Measurements from ENCODE around the gene RYR3.

RYR3 gene

DNA sequence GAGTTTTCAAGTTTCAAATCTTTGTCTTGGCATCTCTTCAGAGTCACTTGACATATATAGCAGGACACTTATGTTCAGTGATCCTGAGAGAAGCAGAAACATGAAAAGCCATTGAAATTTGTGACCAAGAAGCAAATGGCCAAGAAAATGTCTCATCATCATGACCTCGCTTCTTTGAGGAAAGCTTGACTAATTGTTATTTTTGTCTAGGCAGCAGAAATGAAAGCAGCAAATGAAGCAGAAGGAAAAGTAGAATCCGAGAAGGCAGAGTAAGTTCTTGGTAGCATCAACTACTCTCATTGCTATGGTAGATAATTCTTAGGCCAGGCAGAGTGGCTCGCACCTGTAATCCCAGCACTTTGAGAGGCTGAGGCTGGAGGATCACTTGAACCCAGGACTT lies 529.8 kb downstream of the RYR3 start:
- WGBS (ENCODE audit: insufficient coverage) = 100% methylated on average over 2 of the region's 3 CpGs
- POLR2A ChIA-PET = no interaction called here
- no peaks in the 10 kb centered on the region for H3K27me3 ChIP-seq (replicated peaks in 2 of 5; ENCODE audit: control insufficient read depth in 4 of 5, insufficient read depth in 5 of 5, low read length in 4 of 5)
- CTCF ChIA-PET = no interaction called here
- H3K27ac ChIP-seq (ENCODE audit: insufficient read depth in 1 of 2, low read depth in 1 of 2, low read length in 2 of 2, poor library complexity in 1 of 2, severe bottlenecking in 2 of 2) = no peak overlapping the region
- no peak for DNase-seq
- H3K36me3 ChIP-seq (ENCODE audit: control insufficient read depth in 4 of 4, insufficient read depth in 4 of 4, low read length in 3 of 4) = peaks cover 0 to 6% (median 0%) of the 10 kb centered on the region in 4 experiments
- no peaks in the 10 kb centered on the region for H3K4me1 ChIP-seq (ENCODE audit: control extremely low read depth in 1 of 4, control insufficient read depth in 4 of 4, insufficient read depth in 4 of 4, low read length in 3 of 4)
- no peaks in the 10 kb centered on the region for H3K9me3 ChIP-seq (ENCODE audit: control extremely low read depth in 1 of 5, control insufficient read depth in 4 of 5, insufficient read depth in 2 of 5, low read depth in 1 of 5, low read length in 4 of 5)
- H3K4me3 ChIP-seq (ENCODE audit: control insufficient read depth in 1 of 7, extremely low read depth in 1 of 7, insufficient read depth in 4 of 7, low read depth in 2 of 7, low read length in 6 of 7) = no peak overlapping the region

DNA sequence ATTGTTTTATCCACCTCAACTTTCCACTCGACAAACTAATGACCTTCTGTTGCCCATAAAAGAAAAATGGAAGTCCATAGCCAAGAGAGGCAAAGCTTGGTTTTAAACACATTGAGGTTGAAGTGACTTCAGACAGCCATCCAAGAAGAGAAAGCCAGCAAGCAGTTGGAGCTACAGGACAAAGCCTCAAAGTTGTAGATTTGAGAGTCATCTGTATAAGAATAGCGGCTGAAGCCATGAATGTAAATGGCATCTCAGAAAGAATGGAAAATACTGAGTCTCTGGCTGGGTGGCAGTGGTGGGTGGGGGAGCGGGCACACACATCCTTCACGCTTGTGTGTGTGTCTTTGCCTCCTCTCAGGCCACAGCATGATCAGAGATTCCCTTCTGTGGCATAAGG lies 533.4 kb downstream of the RYR3 start:
- CTCF ChIA-PET = interaction anchor here (1.0 kb wide), 1 partner anchor 13 kb away, joined by 3 read pairs; no protein-coding TSS in a partner anchor

DNA sequence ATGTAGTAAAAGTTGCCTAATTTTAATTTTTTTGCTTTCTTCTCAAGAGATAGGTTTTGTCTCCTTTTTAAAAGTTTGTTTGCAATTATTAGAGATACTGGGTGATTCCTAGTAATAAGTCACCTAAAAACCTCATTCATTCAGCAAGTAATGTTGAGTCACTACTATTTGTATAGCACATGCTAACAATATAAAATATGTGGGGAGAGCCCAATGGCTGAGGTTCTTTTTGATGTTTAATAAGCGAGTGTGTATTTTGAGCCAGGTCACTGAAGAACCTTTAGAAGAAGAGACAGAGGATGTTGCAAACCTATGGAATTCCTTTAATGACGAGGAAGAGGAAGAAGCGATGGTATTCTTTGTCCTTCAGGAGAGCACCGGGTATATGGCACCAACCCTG lies 533.8 kb downstream of the RYR3 start:
- POLR2A ChIA-PET = no interaction called here
- Histone ChIP-seq H3K36me3 (ENCODE audit: control insufficient read depth in 4 of 4, insufficient read depth in 4 of 4, low read length in 3 of 4) (no peaks in the 10 kb centered on the region), H3K27ac (ENCODE audit: insufficient read depth in 1 of 2, low read depth in 1 of 2, low read length in 2 of 2, poor library complexity in 1 of 2, severe bottlenecking in 2 of 2) (no peak overlapping the region), H3K4me1 (ENCODE audit: control extremely low read depth in 1 of 4, control insufficient read depth in 4 of 4, insufficient read depth in 4 of 4, low read length in 3 of 4) (no peaks in the 10 kb centered on the region), H3K27me3 (replicated peaks in 2 of 5; ENCODE audit: control insufficient read depth in 4 of 5, insufficient read depth in 5 of 5, low read length in 4 of 5) (no peaks in the 10 kb centered on the region), H3K4me3 (ENCODE audit: control insufficient read depth in 1 of 7, extremely low read depth in 1 of 7, insufficient read depth in 4 of 7, low read depth in 2 of 7, low read length in 6 of 7) (no peak overlapping the region), H3K9me3 (ENCODE audit: control extremely low read depth in 1 of 5, control insufficient read depth in 4 of 5, insufficient read depth in 2 of 5, low read depth in 1 of 5, low read length in 4 of 5) (no peaks in the 10 kb centered on the region)
- DNase-seq = no peak
- WGBS (ENCODE audit: insufficient coverage) = 100% methylated on average over 2 of the region's 4 CpGs
- CTCF ChIA-PET = no interaction called here

More for the DNA sequence above, 533.4 kb downstream of the RYR3 start:
- 100% methylated on average over 3 of the region's 4 CpGs for WGBS (ENCODE audit: insufficient coverage)
- POLR2A ChIA-PET = no interaction called here
- no peak for DNase-seq
- Histone ChIP-seq H3K4me3 (ENCODE audit: control insufficient read depth in 1 of 7, extremely low read depth in 1 of 7, insufficient read depth in 4 of 7, low read depth in 2 of 7, low read length in 6 of 7) (no peak overlapping the region), H3K36me3 (ENCODE audit: control insufficient read depth in 4 of 4, insufficient read depth in 4 of 4, low read length in 3 of 4) (no peaks in the 10 kb centered on the region), H3K9me3 (ENCODE audit: control extremely low read depth in 1 of 5, control insufficient read depth in 4 of 5, insufficient read depth in 2 of 5, low read depth in 1 of 5, low read length in 4 of 5) (no peaks in the 10 kb centered on the region), H3K27ac (ENCODE audit: insufficient read depth in 1 of 2, low read depth in 1 of 2, low read length in 2 of 2, poor library complexity in 1 of 2, severe bottlenecking in 2 of 2) (no peak overlapping the region), H3K4me1 (ENCODE audit: control extremely low read depth in 1 of 4, control insufficient read depth in 4 of 4, insufficient read depth in 4 of 4, low read length in 3 of 4) (no peaks in the 10 kb centered on the region), H3K27me3 (replicated peaks in 2 of 5; ENCODE audit: control insufficient read depth in 4 of 5, insufficient read depth in 5 of 5, low read length in 4 of 5) (no peaks in the 10 kb centered on the region)

DNA sequence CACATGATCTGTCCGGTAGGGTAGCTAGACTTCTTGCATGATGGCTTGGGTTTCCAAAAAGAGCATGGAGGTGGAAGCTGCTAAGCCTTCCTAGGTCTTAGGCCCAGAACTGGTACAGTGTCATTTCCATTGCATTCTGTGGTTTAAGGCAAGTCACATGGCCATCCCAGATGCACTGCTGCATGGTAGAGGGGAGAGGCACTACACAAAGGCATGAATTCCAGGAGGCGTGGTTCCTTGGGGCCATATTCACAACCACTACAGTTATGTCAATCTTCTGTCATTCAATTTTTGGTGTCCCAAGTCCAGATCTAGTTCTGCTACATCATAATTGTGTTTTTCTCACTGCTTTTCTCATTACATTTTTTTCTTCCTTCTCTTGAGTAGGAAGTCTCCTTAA lies 535.4 kb downstream of the RYR3 start:
- CTCF ChIA-PET = interaction anchor here (1.5 kb wide), 1 partner anchor 108 kb away, joined by 3 read pairs; no protein-coding TSS in a partner anchor
- 100% methylated on average over 2 of the region's 2 CpGs for WGBS (ENCODE audit: insufficient coverage)
- no peak for DNase-seq
- Histone ChIP-seq H3K27me3 (replicated peaks in 2 of 5; ENCODE audit: control insufficient read depth in 4 of 5, insufficient read depth in 5 of 5, low read length in 4 of 5) (no peaks in the 10 kb centered on the region), H3K27ac (ENCODE audit: insufficient read depth in 1 of 2, low read depth in 1 of 2, low read length in 2 of 2, poor library complexity in 1 of 2, severe bottlenecking in 2 of 2) (no peak overlapping the region), H3K4me3 (ENCODE audit: control insufficient read depth in 1 of 7, extremely low read depth in 1 of 7, insufficient read depth in 4 of 7, low read depth in 2 of 7, low read length in 6 of 7) (no peak overlapping the region), H3K36me3 (ENCODE audit: control insufficient read depth in 4 of 4, insufficient read depth in 4 of 4, low read length in 3 of 4) (no peaks in the 10 kb centered on the region), H3K4me1 (ENCODE audit: control extremely low read depth in 1 of 4, control insufficient read depth in 4 of 4, insufficient read depth in 4 of 4, low read length in 3 of 4) (no peaks in the 10 kb centered on the region), H3K9me3 (ENCODE audit: control extremely low read depth in 1 of 5, control insufficient read depth in 4 of 5, insufficient read depth in 2 of 5, low read depth in 1 of 5, low read length in 4 of 5) (no peaks in the 10 kb centered on the region)
- POLR2A ChIA-PET = no interaction called here

DNA sequence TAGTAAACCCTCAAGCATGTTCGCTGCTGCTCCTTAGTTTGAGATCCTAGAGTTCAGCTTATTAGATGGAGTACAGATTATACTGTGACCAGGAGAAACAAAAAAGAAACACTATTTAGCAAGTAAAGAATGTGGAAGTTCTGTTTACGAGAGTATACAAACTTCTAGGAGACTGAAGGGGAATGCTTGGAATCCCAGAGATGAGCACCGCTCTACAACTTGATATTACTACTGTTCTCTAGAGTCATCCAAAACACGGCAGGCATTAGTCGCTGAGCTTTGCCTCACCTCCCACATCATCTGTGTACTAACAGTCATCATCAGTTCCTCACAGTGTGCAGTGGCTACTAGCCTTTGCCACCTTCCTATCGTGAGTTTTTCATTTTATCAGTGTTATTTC lies 536.1 kb downstream of the RYR3 start:
- 95% methylated on average over 5 of the region's 6 CpGs for WGBS (ENCODE audit: insufficient coverage)
- Histone ChIP-seq H3K9me3 (ENCODE audit: control extremely low read depth in 1 of 5, control insufficient read depth in 4 of 5, insufficient read depth in 2 of 5, low read depth in 1 of 5, low read length in 4 of 5) (no peaks in the 10 kb centered on the region), H3K4me3 (ENCODE audit: control insufficient read depth in 1 of 7, extremely low read depth in 1 of 7, insufficient read depth in 4 of 7, low read depth in 2 of 7, low read length in 6 of 7) (no peak overlapping the region), H3K4me1 (ENCODE audit: control extremely low read depth in 1 of 4, control insufficient read depth in 4 of 4, insufficient read depth in 4 of 4, low read length in 3 of 4) (no peaks in the 10 kb centered on the region), H3K36me3 (ENCODE audit: control insufficient read depth in 4 of 4, insufficient read depth in 4 of 4, low read length in 3 of 4) (no peaks in the 10 kb centered on the region), H3K27me3 (replicated peaks in 2 of 5; ENCODE audit: control insufficient read depth in 4 of 5, insufficient read depth in 5 of 5, low read length in 4 of 5) (no peaks in the 10 kb centered on the region), H3K27ac (ENCODE audit: insufficient read depth in 1 of 2, low read depth in 1 of 2, low read length in 2 of 2, poor library complexity in 1 of 2, severe bottlenecking in 2 of 2) (no peak overlapping the region)
- DNase-seq = no peak
- ChIA-PET CTCF (no interaction called here), POLR2A (no interaction called here)

GRCh38 chr15:33848011-33848410 lies 537.2 kb downstream of the RYR3 start:
- H3K9me3 ChIP-seq (ENCODE audit: control extremely low read depth in 1 of 5, control insufficient read depth in 4 of 5, insufficient read depth in 2 of 5, low read depth in 1 of 5, low read length in 4 of 5) = no peaks in the 10 kb centered on the region
- no peak for DNase-seq
- no peaks in the 10 kb centered on the region for H3K27me3 ChIP-seq (replicated peaks in 2 of 5; ENCODE audit: control insufficient read depth in 4 of 5, insufficient read depth in 5 of 5, low read length in 4 of 5)
- H3K4me3 ChIP-seq (ENCODE audit: control insufficient read depth in 1 of 7, extremely low read depth in 1 of 7, insufficient read depth in 4 of 7, low read depth in 2 of 7, low read length in 6 of 7) = no peak overlapping the region
- CTCF ChIA-PET = no interaction called here
- H3K4me1 ChIP-seq (ENCODE audit: control extremely low read depth in 1 of 4, control insufficient read depth in 4 of 4, insufficient read depth in 4 of 4, low read length in 3 of 4) = no peaks in the 10 kb centered on the region
- 93% methylated on average over 3 of the region's 3 CpGs for WGBS (ENCODE audit: insufficient coverage)
- no peak overlapping the region for H3K27ac ChIP-seq (ENCODE audit: insufficient read depth in 1 of 2, low read depth in 1 of 2, low read length in 2 of 2, poor library complexity in 1 of 2, severe bottlenecking in 2 of 2)
- H3K36me3 ChIP-seq (ENCODE audit: control insufficient read depth in 4 of 4, insufficient read depth in 4 of 4, low read length in 3 of 4) = no peaks in the 10 kb centered on the region
- POLR2A ChIA-PET = no interaction called here

- H3K4me3 ChIP-seq (ENCODE audit: control insufficient read depth in 1 of 7, extremely low read depth in 1 of 7, insufficient read depth in 4 of 7, low read depth in 2 of 7, low read length in 6 of 7) = no peak overlapping the region
- H3K36me3 ChIP-seq (ENCODE audit: control insufficient read depth in 4 of 4, insufficient read depth in 4 of 4, low read length in 3 of 4) = peaks cover 0 to under 1% (median 0%) of the 10 kb centered on the region in 4 experiments
- H3K4me1 ChIP-seq (ENCODE audit: control extremely low read depth in 1 of 4, control insufficient read depth in 4 of 4, insufficient read depth in 4 of 4, low read length in 3 of 4) = no peaks in the 10 kb centered on the region
- no peak for DNase-seq
- ChIA-PET CTCF (interaction anchor here (0.6 kb wide), 1 partner anchor 36 kb away, joined by 3 read pairs; no protein-coding TSS in a partner anchor), POLR2A (no interaction called here)
- WGBS (ENCODE audit: insufficient coverage) = no CpG with 5 or more reads among the region's 1 CpG
- no peaks in the 10 kb centered on the region for H3K9me3 ChIP-seq (ENCODE audit: control extremely low read depth in 1 of 5, control insufficient read depth in 4 of 5, insufficient read depth in 2 of 5, low read depth in 1 of 5, low read length in 4 of 5)
- H3K27ac ChIP-seq (ENCODE audit: insufficient read depth in 1 of 2, low read depth in 1 of 2, low read length in 2 of 2, poor library complexity in 1 of 2, severe bottlenecking in 2 of 2) = no peak overlapping the region
- H3K27me3 ChIP-seq (replicated peaks in 2 of 5; ENCODE audit: control insufficient read depth in 4 of 5, insufficient read depth in 5 of 5, low read length in 4 of 5) = no peaks in the 10 kb centered on the region
Observed at GRCh38 chr15:33851079-33851478, 540.3 kb downstream of the RYR3 start.
